ENCODE data around the gene FLCN. TPM values are rescaled to one million over a fixed set of nuclear protein-coding genes. Genes with fewer than 3 reads are reported as not detected.
A peak's percentile ranks its signal among the peaks of the same experiment; 100 is the strongest.

FLCN gene
- total RNA-seq, 1 donor: 8.4 TPM

DNA sequence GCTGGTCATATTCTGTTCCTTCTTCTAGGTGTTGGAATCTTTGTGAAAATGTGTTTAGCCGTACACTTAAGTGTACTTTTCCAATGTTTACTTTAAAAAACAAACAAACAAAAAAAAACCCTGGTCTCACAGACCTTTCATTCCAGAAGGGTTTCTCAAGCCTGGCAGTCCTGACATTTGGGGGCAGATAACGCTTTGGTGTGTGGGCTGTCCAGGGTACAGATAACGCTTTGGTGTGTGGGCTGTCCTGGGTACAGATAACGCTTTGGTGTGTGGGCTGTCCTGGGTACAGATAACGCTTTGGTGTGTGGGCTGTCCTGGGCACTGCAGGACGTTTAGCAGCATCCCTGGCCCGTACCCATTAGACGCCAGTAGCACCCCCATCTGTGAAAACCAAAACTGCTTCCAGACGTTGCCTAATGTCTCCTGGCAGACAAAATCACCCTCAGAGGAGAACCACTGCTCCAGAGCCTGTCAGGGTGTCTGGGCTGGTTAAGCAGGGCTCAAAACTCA is 15.2 kb upstream of the FLCN start:
- Histone ChIP-seq H3K4me1 (ENCODE audit: insufficient read depth, low read length) (no peaks in the 10 kb centered on the region), H3K4me3 (ENCODE audit: low read length) (no peak overlapping the region), H3K9me3 (ENCODE audit: low read depth, low read length) (no peaks in the 10 kb centered on the region), H3K27me3 (ENCODE audit: insufficient read depth, low read length) (no peaks in the 10 kb centered on the region)

DNA sequence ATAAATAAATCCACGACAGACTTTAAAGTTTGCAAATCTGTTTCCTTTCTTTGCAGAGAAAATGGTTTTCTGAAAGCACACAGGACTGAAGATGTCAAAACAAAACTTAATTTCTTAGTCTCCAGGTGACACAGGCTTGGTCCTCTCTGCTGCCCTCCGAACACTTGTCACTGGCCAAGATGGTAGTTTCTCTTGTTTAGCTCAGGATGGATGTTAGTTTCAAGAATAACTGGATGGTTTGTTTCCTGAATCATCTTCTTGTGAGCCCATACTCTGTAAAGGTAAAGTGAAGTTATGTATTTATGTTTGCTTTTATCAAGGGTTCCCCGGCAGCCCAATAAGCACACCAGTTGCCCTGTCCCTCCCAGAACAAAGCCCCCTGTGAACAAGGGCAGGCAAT is 9.9 kb upstream of the FLCN start:
- Histone ChIP-seq H3K9me3 (ENCODE audit: low read depth, low read length) (no peaks in the 10 kb centered on the region), H3K4me3 (ENCODE audit: low read length) (no peak overlapping the region), H3K4me1 (ENCODE audit: insufficient read depth, low read length) (no peaks in the 10 kb centered on the region), H3K27me3 (ENCODE audit: insufficient read depth, low read length) (no peaks in the 10 kb centered on the region)

DNA sequence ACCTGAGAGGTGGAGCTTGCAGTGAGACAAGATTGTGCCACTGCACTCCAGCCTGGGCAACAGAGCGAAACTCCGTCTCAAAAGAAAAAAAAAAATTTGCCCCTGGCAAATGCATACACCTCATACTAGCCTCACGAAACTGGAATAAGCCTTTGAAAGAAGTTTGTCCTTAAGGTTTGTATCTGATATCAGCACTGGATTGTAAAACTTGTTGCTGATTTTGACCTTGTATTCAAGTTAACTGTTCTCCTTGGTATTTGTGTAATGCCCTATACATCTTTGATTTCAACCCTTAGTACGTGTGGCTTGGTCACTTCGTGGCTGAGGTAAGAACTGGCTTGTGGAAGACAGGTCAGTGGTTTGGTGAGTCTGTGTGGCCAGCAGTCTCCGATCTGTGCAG is 6.2 kb upstream of the FLCN start:
- peaks cover 7% of the 10 kb centered on the region for H3K4me1 ChIP-seq (ENCODE audit: insufficient read depth, low read length)
- no peaks in the 10 kb centered on the region for H3K9me3 ChIP-seq (ENCODE audit: low read depth, low read length)
- no peak overlapping the region for H3K4me3 ChIP-seq (ENCODE audit: low read length)
- no peaks in the 10 kb centered on the region for H3K27me3 ChIP-seq (ENCODE audit: insufficient read depth, low read length)

DNA sequence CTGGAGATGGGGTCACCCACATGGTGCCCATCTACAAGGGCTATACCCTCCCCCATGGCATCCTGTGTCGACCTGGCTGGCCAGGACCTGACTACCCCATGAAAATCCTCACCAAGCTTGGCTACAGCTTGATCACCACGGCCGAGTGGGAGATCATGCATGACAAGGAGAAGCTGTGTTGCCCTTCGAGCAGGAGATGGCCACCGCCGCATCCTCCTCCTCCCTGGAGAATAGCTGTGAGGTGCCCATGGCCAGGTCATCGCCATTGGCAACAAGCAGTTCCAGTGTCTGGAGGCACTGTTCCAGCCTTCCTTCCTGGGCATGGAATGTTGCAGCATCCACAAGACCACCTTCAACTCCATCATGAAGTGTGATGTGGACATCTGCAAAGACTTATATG is 5.3 kb upstream of the FLCN start:
- H3K27me3 ChIP-seq (ENCODE audit: insufficient read depth, low read length): no peaks in the 10 kb centered on the region
- H3K4me3 ChIP-seq (ENCODE audit: low read length): no peak overlapping the region
- peaks cover 11% of the 10 kb centered on the region for H3K4me1 ChIP-seq (ENCODE audit: insufficient read depth, low read length)
- H3K9me3 ChIP-seq (ENCODE audit: low read depth, low read length): no peaks in the 10 kb centered on the region

DNA sequence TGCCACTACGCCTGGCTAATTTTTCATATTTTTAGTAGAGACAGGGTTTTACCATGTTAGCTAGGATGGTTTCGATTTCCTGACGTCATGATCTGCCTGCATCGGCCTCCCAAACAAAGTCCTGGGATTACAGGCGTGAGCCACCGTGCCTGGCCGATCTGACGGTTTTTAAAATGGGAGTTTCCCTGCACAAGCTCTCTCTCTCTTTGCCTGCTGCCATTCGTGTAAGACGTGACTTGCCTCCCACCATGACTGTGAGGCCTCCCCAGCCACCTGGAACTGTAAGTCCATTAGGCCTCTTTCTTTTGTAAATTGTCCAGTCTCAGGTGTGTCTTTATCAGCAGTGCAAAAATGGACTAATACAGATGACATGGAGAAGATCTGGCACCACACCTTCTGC is 4.7 kb upstream of the FLCN start:
- no peaks in the 10 kb centered on the region for H3K27me3 ChIP-seq (ENCODE audit: insufficient read depth, low read length)

DNA sequence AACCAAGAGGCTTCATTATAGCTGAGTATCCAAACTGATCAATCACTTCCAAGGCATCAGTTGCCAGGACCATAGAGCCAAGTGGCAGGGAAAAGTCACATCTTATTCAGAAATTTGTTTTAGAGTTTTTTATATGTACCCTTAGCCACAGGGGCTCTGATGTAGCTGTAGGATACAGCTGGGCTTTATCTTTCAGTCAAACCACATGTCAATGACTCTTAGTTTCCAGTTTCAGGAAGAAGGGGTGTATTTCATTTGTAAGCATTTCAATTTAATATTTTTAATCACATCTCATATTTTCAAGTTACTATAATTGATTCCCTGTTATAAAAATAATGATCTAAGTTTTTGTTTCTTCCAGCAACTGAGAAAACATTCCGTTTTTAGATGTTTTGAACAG is 2.9 kb upstream of the FLCN start:
- Histone ChIP-seq H3K27me3 (ENCODE audit: insufficient read depth, low read length) (no peaks in the 10 kb centered on the region), H3K4me1 (ENCODE audit: insufficient read depth, low read length) (peaks cover 27% of the 10 kb centered on the region)

More for the DNA sequence above, 4.7 kb upstream of the FLCN start:
- peaks cover 11% of the 10 kb centered on the region for H3K4me1 ChIP-seq (ENCODE audit: insufficient read depth, low read length)
- H3K4me3 ChIP-seq (ENCODE audit: low read length): no peak overlapping the region
- H3K9me3 ChIP-seq (ENCODE audit: low read depth, low read length): no peaks in the 10 kb centered on the region

DNA sequence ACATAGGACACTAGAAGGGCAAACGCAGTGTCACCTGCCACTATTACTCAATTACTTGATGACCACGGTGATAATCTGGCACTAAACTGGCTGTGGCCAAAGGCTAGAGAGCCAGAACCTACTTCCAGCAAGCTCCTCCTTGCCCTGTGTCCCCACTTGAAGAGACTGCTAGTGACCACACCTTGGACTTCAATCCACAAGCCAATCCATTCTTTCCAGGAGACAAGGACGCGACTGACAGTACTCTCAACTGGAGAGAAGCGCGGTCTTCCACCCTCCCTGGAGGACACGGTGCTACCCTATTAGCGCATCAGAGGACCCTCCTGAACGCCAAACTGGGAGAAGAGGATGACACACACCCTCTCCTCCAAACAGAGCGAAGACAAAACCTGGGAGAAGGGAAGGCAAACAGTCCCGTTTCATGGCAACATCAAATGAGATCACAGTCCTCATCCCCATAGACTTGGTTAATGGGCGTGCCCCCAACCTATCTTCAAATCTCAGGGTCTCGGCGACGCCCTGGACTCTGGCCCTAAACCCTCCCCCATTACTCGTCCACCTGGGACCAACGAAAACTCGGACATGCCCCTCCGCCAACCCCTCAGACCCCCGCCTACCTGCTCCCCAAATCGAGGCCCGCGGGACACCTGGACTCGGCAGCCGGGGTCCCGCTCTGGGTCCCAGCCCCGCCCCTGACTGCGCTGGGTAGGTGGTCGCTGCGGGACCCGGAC is 508 bp downstream of the FLCN start:
- Histone ChIP-seq H3K9me3 (ENCODE audit: low read depth, low read length) (no peaks in the 10 kb centered on the region), H3K4me3 (ENCODE audit: low read length) (peak overlapping the region; percentile 98), H3K27me3 (ENCODE audit: insufficient read depth, low read length) (no peaks in the 10 kb centered on the region), H3K4me1 (ENCODE audit: insufficient read depth, low read length) (peaks cover 27% of the 10 kb centered on the region)

More for the DNA sequence above, 2.9 kb upstream of the FLCN start:
- H3K4me3 ChIP-seq (ENCODE audit: low read length): no peak overlapping the region
- H3K9me3 ChIP-seq (ENCODE audit: low read depth, low read length): no peaks in the 10 kb centered on the region

DNA sequence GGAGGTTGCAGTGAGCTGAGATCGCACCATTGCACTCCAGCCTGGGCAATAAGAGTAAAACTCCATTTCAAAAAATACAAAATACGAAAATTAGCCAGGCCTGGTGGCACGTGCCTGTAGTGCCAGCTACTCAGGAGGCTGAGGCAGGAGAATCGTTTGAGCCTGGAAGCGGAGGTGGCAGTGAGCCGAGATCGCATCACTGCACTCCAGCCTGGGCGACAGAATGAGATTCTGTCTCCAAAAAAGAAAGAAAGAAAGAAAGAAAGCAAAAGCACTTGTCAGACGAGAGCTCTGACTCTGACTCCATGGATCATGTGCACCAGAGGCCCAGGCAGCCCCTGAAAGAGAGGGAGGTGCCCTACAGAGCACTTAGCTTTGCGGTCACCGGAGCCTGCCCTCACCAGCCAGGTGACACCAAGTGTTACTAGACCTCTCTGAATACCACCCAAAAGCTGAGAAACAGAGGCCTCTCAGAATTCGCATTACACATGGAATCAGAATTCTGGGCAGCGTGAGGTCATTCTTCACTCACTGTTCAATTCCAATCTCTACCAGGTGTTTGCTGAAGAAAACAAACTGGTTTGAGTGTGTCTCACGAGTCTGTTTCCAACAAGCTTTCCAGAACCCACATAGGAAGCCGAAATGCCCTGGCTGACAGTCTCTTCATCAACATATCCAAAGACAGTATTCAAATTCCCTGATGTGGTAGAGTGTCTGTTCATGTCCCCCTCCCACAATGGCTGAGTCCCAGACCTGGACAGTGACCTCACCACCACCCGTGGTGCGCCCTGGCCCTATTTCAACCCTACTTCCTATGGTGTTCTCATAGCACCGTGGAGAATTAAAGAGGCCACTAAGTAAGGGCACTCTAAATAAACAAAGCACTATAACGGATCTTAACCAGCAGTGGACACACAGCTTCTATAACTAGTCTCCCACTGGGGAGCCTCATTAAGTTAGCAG is 1.5 kb downstream of the FLCN start:
- Histone ChIP-seq H3K4me3 (ENCODE audit: low read length) (peak overlapping the region; percentile 98), H3K27me3 (ENCODE audit: insufficient read depth, low read length) (no peaks in the 10 kb centered on the region), H3K4me1 (ENCODE audit: insufficient read depth, low read length) (peaks cover 27% of the 10 kb centered on the region), H3K9me3 (ENCODE audit: low read depth, low read length) (no peaks in the 10 kb centered on the region)

DNA sequence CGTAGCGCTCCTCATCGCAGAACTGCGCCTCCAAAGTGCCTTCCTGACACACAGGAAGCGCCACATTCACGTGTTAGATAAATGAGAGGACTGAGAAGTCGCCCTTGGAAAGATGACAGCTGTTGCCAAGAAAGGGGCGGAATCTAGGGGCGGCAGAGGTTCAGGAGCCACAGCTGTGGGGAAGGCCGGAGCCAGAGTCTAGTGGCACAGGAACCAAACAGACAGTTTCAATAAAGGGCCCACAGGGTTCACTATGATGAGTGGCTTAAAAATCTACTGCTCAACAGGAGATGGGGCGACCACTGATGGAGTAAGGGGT is 4.7 kb downstream of the FLCN start:
- no peak overlapping the region for H3K4me3 ChIP-seq (ENCODE audit: low read length)
- H3K9me3 ChIP-seq (ENCODE audit: low read depth, low read length): no peaks in the 10 kb centered on the region
- no peaks in the 10 kb centered on the region for H3K27me3 ChIP-seq (ENCODE audit: insufficient read depth, low read length)
- H3K4me1 ChIP-seq (ENCODE audit: insufficient read depth, low read length): peaks cover 16% of the 10 kb centered on the region

DNA sequence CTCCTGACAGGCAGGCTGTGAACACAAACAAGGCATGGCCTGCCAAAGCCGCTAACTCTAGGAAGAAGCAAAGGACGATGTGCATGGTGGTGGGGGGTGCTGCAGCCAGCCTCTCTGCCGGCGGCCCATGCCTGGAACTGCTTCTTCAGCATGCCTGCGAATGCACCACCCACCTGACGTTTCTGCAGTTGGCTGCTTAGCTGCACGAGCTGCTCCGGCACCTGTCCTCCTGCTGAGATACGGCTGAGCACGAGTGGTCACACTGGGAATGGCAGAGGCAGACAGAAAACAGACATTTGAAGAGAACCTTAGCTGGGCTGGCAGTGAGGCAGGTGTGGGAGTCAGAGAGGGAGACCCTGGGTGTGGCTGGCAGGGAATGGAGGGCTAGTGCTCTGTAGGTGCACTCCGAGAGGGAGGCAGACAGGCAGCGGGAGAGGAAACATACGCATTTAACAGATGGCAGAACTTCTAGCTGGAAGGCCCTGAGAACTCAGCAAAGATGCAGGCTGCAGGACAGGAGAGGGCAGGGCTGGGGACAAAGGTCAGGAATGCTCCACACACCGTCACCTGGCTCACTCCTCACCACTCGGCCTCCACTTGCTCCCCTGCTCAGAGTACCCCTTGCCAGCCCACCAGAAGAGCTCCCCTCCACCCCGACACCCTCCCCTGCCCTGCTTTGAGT is 5.2 kb downstream of the FLCN start:
- Histone ChIP-seq H3K9me3 (ENCODE audit: low read depth, low read length) (no peaks in the 10 kb centered on the region), H3K27me3 (ENCODE audit: insufficient read depth, low read length) (no peaks in the 10 kb centered on the region), H3K4me3 (ENCODE audit: low read length) (no peak overlapping the region), H3K4me1 (ENCODE audit: insufficient read depth, low read length) (peaks cover 16% of the 10 kb centered on the region)

DNA sequence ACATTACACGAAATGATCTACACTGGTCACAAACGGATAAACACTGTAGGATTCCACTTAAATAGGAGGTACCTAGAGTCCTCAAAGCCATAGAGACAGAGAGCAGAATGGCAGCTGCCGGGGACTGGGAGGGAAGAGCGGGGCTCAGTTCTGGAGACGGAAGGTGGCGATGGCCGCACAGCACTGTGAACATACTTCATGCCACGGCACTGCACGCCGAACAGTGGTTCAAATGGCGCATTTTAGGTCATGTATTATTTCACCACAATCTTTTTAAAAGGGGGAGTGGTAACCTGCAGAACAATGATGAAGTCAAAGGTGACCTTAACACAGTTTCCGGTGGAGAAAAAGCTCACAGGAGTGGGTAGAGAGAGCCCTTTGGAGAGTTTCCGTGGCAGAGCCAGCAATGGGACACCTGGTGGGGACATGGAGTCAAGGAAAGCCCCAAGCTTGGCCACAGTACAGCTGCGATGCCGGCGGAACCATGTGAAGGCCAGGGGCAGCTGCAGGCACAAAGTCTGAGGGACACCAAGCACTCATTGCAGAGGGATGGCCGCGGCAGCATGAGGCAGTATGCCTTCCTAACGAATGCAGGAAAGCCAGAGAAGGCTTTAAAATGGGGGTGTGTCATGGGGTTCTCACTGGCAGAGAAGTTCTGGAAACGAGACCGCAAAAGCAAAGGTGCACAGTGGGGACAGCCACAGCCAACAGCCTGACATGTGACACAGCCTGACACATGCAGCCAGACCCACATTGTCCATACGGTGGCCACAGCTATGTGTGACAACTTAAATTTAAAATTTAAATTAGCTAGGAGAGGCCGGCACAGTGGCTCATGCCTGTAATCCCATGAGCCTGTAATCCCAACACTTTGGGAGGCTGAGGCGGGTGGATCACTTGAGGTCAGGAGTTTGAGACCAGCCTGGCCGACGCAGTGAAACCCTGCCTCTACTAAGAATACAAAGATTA is 7.3 kb downstream of the FLCN start:
- H3K4me1 ChIP-seq (ENCODE audit: insufficient read depth, low read length): no peaks in the 10 kb centered on the region
- no peaks in the 10 kb centered on the region for H3K9me3 ChIP-seq (ENCODE audit: low read depth, low read length)
- H3K4me3 ChIP-seq (ENCODE audit: low read length): no peak overlapping the region
- H3K27me3 ChIP-seq (ENCODE audit: insufficient read depth, low read length): no peaks in the 10 kb centered on the region

DNA sequence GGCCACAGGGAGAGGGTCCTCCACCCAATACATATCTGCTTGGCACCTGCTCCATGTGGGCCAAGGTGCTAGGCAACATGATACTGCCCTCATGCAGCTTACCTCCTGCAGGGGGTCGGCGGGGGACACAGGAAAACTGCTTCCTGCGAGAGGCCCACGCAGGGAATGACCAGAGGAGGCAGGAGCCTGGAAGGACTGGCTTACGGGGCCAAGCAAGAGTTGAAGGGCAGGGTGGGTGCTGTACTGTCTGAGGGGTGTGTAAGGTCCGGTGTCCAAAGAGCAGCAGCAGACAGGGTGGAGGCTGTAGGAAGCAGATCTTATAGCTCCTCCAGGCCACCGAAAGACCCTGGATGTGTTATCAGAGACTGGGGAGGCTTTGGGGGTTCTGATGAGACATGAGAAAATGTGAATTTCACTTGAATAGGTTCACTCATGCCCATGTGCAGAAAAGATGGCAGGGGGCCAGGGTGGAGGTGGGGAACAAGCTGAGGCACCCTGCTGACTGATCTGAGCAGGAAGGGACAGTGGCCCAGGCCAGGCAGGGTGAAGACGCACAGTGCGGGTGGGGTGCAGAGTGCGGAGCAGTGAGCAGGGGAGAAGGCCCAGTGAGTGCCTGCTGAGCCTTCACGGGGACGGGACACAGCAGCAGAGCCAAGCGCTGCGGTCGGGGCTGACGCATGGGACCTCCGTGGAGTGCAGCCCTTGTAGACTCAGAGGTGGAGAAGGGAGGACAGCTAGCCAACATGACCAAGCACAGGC is 8.3 kb downstream of the FLCN start:
- Histone ChIP-seq H3K9me3 (ENCODE audit: low read depth, low read length) (no peaks in the 10 kb centered on the region), H3K27me3 (ENCODE audit: insufficient read depth, low read length) (no peaks in the 10 kb centered on the region), H3K4me3 (ENCODE audit: low read length) (no peak overlapping the region), H3K4me1 (ENCODE audit: insufficient read depth, low read length) (no peaks in the 10 kb centered on the region)

DNA sequence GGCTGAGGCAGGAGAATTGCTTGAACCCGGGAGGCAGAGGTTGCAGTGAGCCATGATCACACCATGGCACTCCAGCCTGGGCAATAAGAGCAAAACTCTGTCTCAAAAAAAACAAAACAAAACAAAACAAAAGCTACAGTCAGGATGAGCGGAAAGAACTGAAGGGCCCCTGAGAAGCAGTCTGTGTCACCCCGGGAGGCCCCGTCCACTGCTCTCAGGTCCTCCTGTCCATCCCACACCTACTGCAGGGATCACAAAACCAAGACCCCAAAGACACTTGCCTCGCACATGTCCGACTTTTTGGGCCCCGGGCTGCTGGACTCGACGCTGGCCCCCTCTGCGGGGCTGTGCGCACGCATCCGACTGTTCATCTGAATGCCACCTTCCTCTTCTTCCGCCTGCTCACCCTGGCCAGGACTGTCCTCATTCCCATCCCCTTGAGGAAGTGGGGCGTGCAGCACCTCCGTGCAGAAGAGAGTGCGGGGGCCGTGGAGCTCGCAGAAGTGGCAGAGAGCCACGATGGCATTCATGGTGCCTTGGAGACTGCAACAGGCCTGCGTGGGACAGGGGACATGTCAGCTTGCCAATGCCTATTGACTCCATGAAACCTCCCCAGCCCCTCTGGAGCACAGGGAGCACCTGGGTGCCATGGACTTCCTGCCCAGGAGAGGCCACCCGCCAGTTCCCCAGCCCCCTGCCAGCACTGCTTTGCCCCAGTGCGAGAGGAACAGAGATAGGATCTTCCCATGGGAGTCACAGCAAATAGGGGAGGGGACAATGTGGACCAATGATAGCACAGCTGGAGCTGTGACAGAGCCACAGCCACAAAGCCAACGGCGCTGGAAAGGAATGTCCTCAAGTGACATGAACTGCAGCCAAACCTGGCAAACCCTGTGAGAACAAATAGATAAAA is 9.1 kb downstream of the FLCN start:
- no peaks in the 10 kb centered on the region for H3K27me3 ChIP-seq (ENCODE audit: insufficient read depth, low read length)
- H3K4me1 ChIP-seq (ENCODE audit: insufficient read depth, low read length): no peaks in the 10 kb centered on the region
- no peak overlapping the region for H3K4me3 ChIP-seq (ENCODE audit: low read length)
- H3K9me3 ChIP-seq (ENCODE audit: low read depth, low read length): no peaks in the 10 kb centered on the region

All from mononuclear cell (primary cell).